Measurements from ENCODE around the gene PEAR1. TPM values are rescaled to one million over a fixed set of nuclear protein-coding genes. Genes with fewer than 3 reads are reported as not detected.
A peak's percentile ranks its signal among the peaks of the same experiment; 100 is the strongest.

PEAR1 gene
- total RNA-seq (2022): 0.18 and 0.39 TPM in 2 replicates
- Bru-seq, nascent RNA: percentile 15 among the genes with signal in this experiment
- BruChase-seq, experiment 1, labeled RNA remaining after a 2-hour chase: percentile 15 among the genes with signal in this experiment
- BruChase-seq, experiment 2, labeled RNA remaining after a 6-hour chase: percentile 20 among the genes with signal in this experiment
- long read RNA-seq: 0 reads

- no peaks in the 10 kb centered on the region for H3K27me3 ChIP-seq (replicated peaks; ENCODE audit: control insufficient read depth, insufficient read depth, low read length)
- no peak for DNase-seq
- intact Hi-C loops (cut with micrococcal nuclease; ENCODE audit: unreplicated experiment): no loop called here
- no peaks in the 10 kb centered on the region for H3K36me3 Mint-ChIP-seq (ENCODE audit: insufficient read depth, unreplicated experiment)
- peaks cover 12% of the 10 kb centered on the region for H3K27me3 Mint-ChIP-seq (ENCODE audit: insufficient read depth, unreplicated experiment)
- no peaks in the 10 kb centered on the region for H3K9me3 ChIP-seq
- H3K4me3 ChIP-seq (ENCODE audit: low read depth, low read length): no peak within 1 kb of the TSS
- H3K36me3 ChIP-seq (ENCODE audit: control insufficient read depth, insufficient read depth, low read length): no peaks in the 10 kb centered on the region
- TF ChIP-seq CTCF (IDR thresholded peaks at IDR 0.05; ENCODE audit: insufficient read depth in 1 of 2, low read depth in 1 of 2, low read length in 1 of 2, severe bottlenecking in 1 of 2, unreplicated experiment in 1 of 2): no peak
- ChIA-PET POLR2A (no interaction called here), CTCF (interaction anchor here (0.6 to 3.0 kb wide), 6 partner anchors 17 to 346 kb away, joined by 3 to 36 read pairs (median 5); no protein-coding TSS in a partner anchor)
- H3K9me3 Mint-ChIP-seq (ENCODE audit: unreplicated experiment): no peaks in the 10 kb centered on the region
- peak within 1 kb of the TSS; percentile 59 for H3K4me3 Mint-ChIP-seq (ENCODE audit: unreplicated experiment)
- H3K4me1 Mint-ChIP-seq (ENCODE audit: low read depth, unreplicated experiment): peaks cover 29% of the 10 kb centered on the region
- BruUV-seq (replicated peaks): no TSS peak
- H3K4me1 ChIP-seq: peaks cover 42% of the 10 kb centered on the region
- no peak within 1 kb of the TSS for H3K27ac Mint-ChIP-seq (ENCODE audit: unreplicated experiment)
Measured at GRCh38 chr1:156893048-156893953, at the start of gene PEAR1. TSS of gene PEAR1 (plus strand) at chr1:156893718. CDS start at chr1:156903927, 10,209 bp downstream.

GRCh38 chr1:156844102-156844501 lies 49.4 kb upstream of the PEAR1 start:
- no peak overlapping the region for H3K4me3 Mint-ChIP-seq (ENCODE audit: unreplicated experiment)
- BruUV-seq (replicated peaks): no TSS peak
- H3K9me3 Mint-ChIP-seq (ENCODE audit: unreplicated experiment): peaks cover 10% of the 10 kb centered on the region
- no peak for DNase-seq
- intact Hi-C loops (cut with micrococcal nuclease; ENCODE audit: unreplicated experiment): no loop called here
- ChIA-PET CTCF (no interaction called here), POLR2A (no interaction called here)
- H3K36me3 ChIP-seq (ENCODE audit: control insufficient read depth, insufficient read depth, low read length): no peaks in the 10 kb centered on the region
- peaks cover 8% of the 10 kb centered on the region for H3K27me3 Mint-ChIP-seq (ENCODE audit: insufficient read depth, unreplicated experiment)
- no peak overlapping the region for H3K4me3 ChIP-seq (ENCODE audit: low read depth, low read length)
- no peak overlapping the region for H3K27ac Mint-ChIP-seq (ENCODE audit: unreplicated experiment)
- H3K27me3 ChIP-seq (replicated peaks; ENCODE audit: control insufficient read depth, insufficient read depth, low read length): no peaks in the 10 kb centered on the region
- H3K4me1 Mint-ChIP-seq (ENCODE audit: low read depth, unreplicated experiment): no peaks in the 10 kb centered on the region
- TF ChIP-seq CTCF (IDR thresholded peaks at IDR 0.05; ENCODE audit: insufficient read depth in 1 of 2, low read depth in 1 of 2, low read length in 1 of 2, severe bottlenecking in 1 of 2, unreplicated experiment in 1 of 2): no peak
- H3K36me3 Mint-ChIP-seq (ENCODE audit: insufficient read depth, unreplicated experiment): no peaks in the 10 kb centered on the region
- H3K4me1 ChIP-seq: no peaks in the 10 kb centered on the region
- H3K9me3 ChIP-seq: no peaks in the 10 kb centered on the region

GRCh38 chr1:156844638-156845037 lies 48.9 kb upstream of the PEAR1 start:
- no peak overlapping the region for H3K27ac Mint-ChIP-seq (ENCODE audit: unreplicated experiment)
- Histone ChIP-seq H3K27me3 (replicated peaks; ENCODE audit: control insufficient read depth, insufficient read depth, low read length) (no peaks in the 10 kb centered on the region), H3K4me1 (no peaks in the 10 kb centered on the region), H3K4me3 (ENCODE audit: low read depth, low read length) (no peak overlapping the region), H3K36me3 (ENCODE audit: control insufficient read depth, insufficient read depth, low read length) (no peaks in the 10 kb centered on the region), H3K9me3 (no peaks in the 10 kb centered on the region)
- BruUV-seq (replicated peaks): no TSS peak
- TF ChIP-seq CTCF (IDR thresholded peaks at IDR 0.05; ENCODE audit: insufficient read depth in 1 of 2, low read depth in 1 of 2, low read length in 1 of 2, severe bottlenecking in 1 of 2, unreplicated experiment in 1 of 2): no peak
- H3K4me3 Mint-ChIP-seq (ENCODE audit: unreplicated experiment): no peak overlapping the region
- no peaks in the 10 kb centered on the region for H3K36me3 Mint-ChIP-seq (ENCODE audit: insufficient read depth, unreplicated experiment)
- H3K4me1 Mint-ChIP-seq (ENCODE audit: low read depth, unreplicated experiment): no peaks in the 10 kb centered on the region
- ChIA-PET POLR2A (no interaction called here), CTCF (no interaction called here)
- no peak for DNase-seq
- peaks cover 10% of the 10 kb centered on the region for H3K9me3 Mint-ChIP-seq (ENCODE audit: unreplicated experiment)
- peaks cover 8% of the 10 kb centered on the region for H3K27me3 Mint-ChIP-seq (ENCODE audit: insufficient read depth, unreplicated experiment)
- intact Hi-C loops (cut with micrococcal nuclease; ENCODE audit: unreplicated experiment): no loop called here
